Endothelial cell of umbilical vein (primary cell): ENCODE data around the gene CEP164.

Experiments
- CTCF ChIP-seq, 2 donors: IDR thresholded peaks; 1 replicate in 1 of 2; 2 replicates in 1 of 2; pipeline ENCODE4 v1.5.1; 2011; ENCODE audit warnings: low read length in 2 of 2, mild to moderate bottlenecking in 2 of 2, moderate library complexity in 2 of 2, control low read depth in 1 of 2, inconsistent platforms in 1 of 2, low read depth in 1 of 2; ENCODE audit not compliant: insufficient read depth in 1 of 2; ENCODE audit errors: extremely low read depth in 1 of 2
- EZH2 ChIP-seq: IDR thresholded peaks from 2 replicates; pipeline ENCODE4 v1.6.1; 2012; ENCODE audit warnings: borderline replicate concordance, low read depth, mild to moderate bottlenecking, moderate library complexity, low read length, inconsistent platforms; ENCODE audit not compliant: severe bottlenecking
- JUN ChIP-seq: IDR thresholded peaks from 2 replicates; pipeline ENCODE4 v1.6.1; 2011; ENCODE audit warnings: borderline replicate concordance, low read depth; ENCODE audit not compliant: insufficient read length, insufficient read depth
- MAX ChIP-seq: IDR thresholded peaks from 2 replicates; pipeline ENCODE4 v1.6.1; 2011; ENCODE audit not compliant: insufficient read depth, insufficient read length
- POLR2A ChIP-seq: IDR thresholded peaks from 2 replicates; pipeline ENCODE4 v1.6.1; 2012; ENCODE audit warnings: low read depth, mild to moderate bottlenecking, control low read depth, low read length
- POLR2AphosphoS5 ChIP-seq: IDR thresholded peaks from 2 replicates; pipeline ENCODE4 v1.6.1; 2012; ENCODE audit warnings: low read depth, mild to moderate bottlenecking, control low read depth, low read length, moderate library complexity; ENCODE audit not compliant: insufficient read depth

GRCh38 chr11:117296881-117297280 is 30.8 kb upstream of the CEP164 start:
- TF ChIP-seq CTCF (IDR thresholded peaks at IDR 0.05; ENCODE audit: extremely low read depth in 1 of 2, insufficient read depth in 1 of 2, low read depth in 1 of 2, low read length in 2 of 2) = no peak
- no peak for TF ChIP-seq EZH2
- TF ChIP-seq MAX = no peak
- no peak for TF ChIP-seq JUN
- TF ChIP-seq POLR2A = no peak
- no peak for TF ChIP-seq POLR2AphosphoS5
